Small intestine (tissue), 16 donors: ENCODE results near the gene FJX1. TPM values are rescaled to one million over a fixed set of nuclear protein-coding genes. Genes with fewer than 3 reads are reported as not detected.

Experiments
- DNase-seq, 2 donors: peaks; one replicate each; pipeline versions ENCODE4 v3.0.0 to v3.0.0-alpha.2; 2013
- FAIRE-seq: peaks from 2 replicates; lab custom pipeline; 2012; peaks lifted over from hg19 to GRCh38; lab: Jason Lieb, UNC
- H3K27ac ChIP-seq, 3 donors: one replicate each; pipeline ENCODE4 v1.5.1; 2013; ENCODE audit warnings: low read length in 2 of 3, mild to moderate bottlenecking in 2 of 3, control low read depth in 1 of 3, inconsistent platforms in 1 of 3, low read depth in 1 of 3, moderate library complexity in 1 of 3
- H3K27me3 ChIP-seq, 3 donors: one replicate each; pipeline ENCODE4 v1.6.1; 2013; ENCODE audit warnings: low read length in 3 of 3, inconsistent platforms in 1 of 3; ENCODE audit not compliant: control insufficient read depth in 3 of 3, insufficient read depth in 3 of 3
- H3K36me3 ChIP-seq, 3 donors: one replicate each; pipeline ENCODE4 v1.6.1; 2013; ENCODE audit warnings: low read length in 3 of 3, inconsistent platforms in 1 of 3, low read depth in 1 of 3, mild to moderate bottlenecking in 1 of 3, moderate library complexity in 1 of 3; ENCODE audit not compliant: control insufficient read depth in 3 of 3, insufficient read depth in 2 of 3
- H3K4me1 ChIP-seq, 3 donors: one replicate each; pipeline ENCODE4 v1.6.1; 2013; ENCODE audit warnings: low read length in 2 of 3, inconsistent platforms in 1 of 3, low read depth in 1 of 3, mild to moderate bottlenecking in 1 of 3, moderate library complexity in 1 of 3; ENCODE audit not compliant: control insufficient read depth in 3 of 3, insufficient read depth in 2 of 3
- H3K4me3 ChIP-seq, 3 donors: one replicate each; pipeline ENCODE4 v1.5.1; 2013; ENCODE audit warnings: low read length in 3 of 3, control low read depth in 1 of 3, inconsistent platforms in 1 of 3, low read depth in 1 of 3, mild to moderate bottlenecking in 1 of 3, moderate library complexity in 1 of 3
- H3K9me3 ChIP-seq, 2 donors: one replicate each; pipeline ENCODE4 v1.6.1; 2013; ENCODE audit warnings: low read depth in 1 of 2, low read length in 1 of 2; ENCODE audit not compliant: control insufficient read depth in 2 of 2, insufficient read depth in 1 of 2
- WGBS, 3 donors: extraction: QIAGEN DNeasy Blood & Tissue Kit; methylation state at CpG; one replicate each; pipeline ENCODE4 v1.1.7; 2013; 5-methylcytosine and 5-hydroxymethylcytosine counted together
- long read RNA-seq, 10 donors: transcript quantifications; one replicate each; lab custom pipeline, GENCODE V29; 2026
- polyA plus RNA-seq, 4 donors: library from polyadenylated mRNA; stranded (reverse) in 3 of 4; unstranded in 1 of 4; fragments of 200-250 nt in 3 of 4; fragments of 120-200 nt in 1 of 4; gene quantifications; one replicate each; pipeline versions ENCODE4 v1.2.1 to v1.2.3, GENCODE V29; 2013
- donor health status: healthy with polysubstance abuse.
- donor health status: control.
- donor health status: control.
- donor health status: Bipolar disorder and iron deficiency.
- donor health status: healthy.

The FJX1 gene
- 1 to 10 TPM in 1 of 4 donors, under 1 TPM in 1, not detected in 2; 0.79 to 1.3 TPM for polyA plus RNA-seq
- long read RNA-seq, donor 1, transcript FJX1-201 (1 exons, 2,450 nt), result major isoform, 5 of 5 reads
- long read RNA-seq, donor 1, partial matches to known transcripts, result 0 of 5 reads
- long read RNA-seq, donor 1, other reads (novel, unspliced or antisense), result 0 of 5 reads
- long read RNA-seq, donor 2, result 0 reads
- long read RNA-seq, donor 3, transcript FJX1-201 (1 exons, 2,450 nt), result major isoform, 8 of 8 reads
- long read RNA-seq, donor 3, partial matches to known transcripts, result 0 of 8 reads
- long read RNA-seq, donor 3, other reads (novel, unspliced or antisense), result 0 of 8 reads
- long read RNA-seq, donor 4, result 0 reads
- long read RNA-seq, donor 5, partial matches to known transcripts, result 0 of 4 reads
- long read RNA-seq, donor 5, other reads (novel, unspliced or antisense), result 0 of 4 reads
- long read RNA-seq, donor 6, partial matches to known transcripts, result 0 of 1 reads
- long read RNA-seq, donor 6, other reads (novel, unspliced or antisense), result 0 of 1 reads
- long read RNA-seq, donor 7, result 0 reads
- long read RNA-seq, donor 8, partial matches to known transcripts, result 0 of 1 reads
- long read RNA-seq, donor 8, other reads (novel, unspliced or antisense), result 0 of 1 reads
- long read RNA-seq, donor 9, result 0 reads
- long read RNA-seq, donor 10, transcript FJX1-201 (1 exons, 2,450 nt), result major isoform, 9 of 9 reads
- long read RNA-seq, donor 10, partial matches to known transcripts, result 0 of 9 reads
- long read RNA-seq, donor 10, other reads (novel, unspliced or antisense), result 0 of 9 reads

- H3K4me1 ChIP-seq, result peaks cover 0 to 16% (median 0%) of the 10 kb centered on the region in 3 donors
- 2 to 4% (median 3%) methylated on average over 39 to 54 of the region's 57 CpGs for WGBS, 3 donors
- FAIRE-seq (no peak), DNase-seq (peak; percentile 25 to 62)
- H3K4me3 ChIP-seq, result peak within 1 kb of the TSS; percentile 33 to 51 (median 41)
- H3K9me3 ChIP-seq, result no peaks in the 10 kb centered on the region
- peak within 1 kb of the TSS in 1 of 3 donors; percentile 51 for H3K27ac ChIP-seq
- H3K36me3 ChIP-seq, result no peaks in the 10 kb centered on the region
- peaks cover 8 to 33% (median 16%) of the 10 kb centered on the region in 3 donors for H3K27me3 ChIP-seq
Measured at GRCh38 chr11:35617687-35618496, at the start of gene FJX1. Gene FJX1 (plus strand): TSS chr11:35618460. CDS start chr11:35618637, 177 bp downstream.

- no peaks in the 10 kb centered on the region for H3K4me1 ChIP-seq
- H3K27me3 ChIP-seq, result peaks cover 0 to 7% (median 0%) of the 10 kb centered on the region in 3 donors
- DNase-seq (no peak), FAIRE-seq (no peak)
- H3K4me3 ChIP-seq, result no peak overlapping the region
- no peak overlapping the region for H3K27ac ChIP-seq
- peaks cover 0 to 3% of the 10 kb centered on the region in 2 donors for H3K9me3 ChIP-seq
- 65 to 66% (median 65%) methylated on average over 3 of the region's 3 CpGs for WGBS, 3 donors
- no peaks in the 10 kb centered on the region for H3K36me3 ChIP-seq
Measured at GRCh38 chr11:35571696-35572095, 46.6 kb upstream of the FJX1 start.

GRCh38 chr11:35579557-35580396 lies 38.5 kb upstream of the FJX1 start:
- Histone ChIP-seq H3K27ac (no peak overlapping the region), H3K9me3 (no peaks in the 10 kb centered on the region), H3K36me3 (no peaks in the 10 kb centered on the region), H3K27me3 (peaks cover 0 to 2% (median 2%) of the 10 kb centered on the region in 3 donors), H3K4me1 (no peaks in the 10 kb centered on the region), H3K4me3 (no peak overlapping the region)
- 62 to 69% (median 68%) methylated on average over 7 of the region's 7 CpGs for WGBS, 3 donors
- DNase-seq, result no peak
- no peak for FAIRE-seq

GRCh38 chr11:35580397-35580781 lies 37.9 kb upstream of the FJX1 start:
- FAIRE-seq (no peak), DNase-seq (no peak)
- Histone ChIP-seq H3K27me3 (peaks cover 0 to 2% (median 2%) of the 10 kb centered on the region in 3 donors), H3K4me3 (no peak overlapping the region), H3K27ac (no peak overlapping the region), H3K4me1 (no peaks in the 10 kb centered on the region), H3K9me3 (no peaks in the 10 kb centered on the region), H3K36me3 (no peaks in the 10 kb centered on the region)
- 79 to 92% (median 83%) methylated on average over 2 of the region's 2 CpGs for WGBS, 3 donors

- H3K4me1 ChIP-seq, result no peaks in the 10 kb centered on the region
- WGBS, 3 donors, result 33 to 81% (median 58%) methylated on average over 1 of the region's 1 CpG
- H3K4me3 ChIP-seq, result no peak overlapping the region
- peaks cover 0 to 6% (median 2%) of the 10 kb centered on the region in 3 donors for H3K27me3 ChIP-seq
- H3K36me3 ChIP-seq, result no peaks in the 10 kb centered on the region
- no peaks in the 10 kb centered on the region for H3K9me3 ChIP-seq
- H3K27ac ChIP-seq, result no peak overlapping the region
- no peak for FAIRE-seq
- DNase-seq, result no peak
Measured at GRCh38 chr11:35582033-35582432, 36.2 kb upstream of the FJX1 start.

GRCh38 chr11:35583126-35583525 lies 35.1 kb upstream of the FJX1 start:
- WGBS, 3 donors, result 64 to 76% (median 73%) methylated on average over 1 of the region's 1 CpG
- H3K27ac ChIP-seq, result no peak overlapping the region
- H3K4me1 ChIP-seq, result no peaks in the 10 kb centered on the region
- DNase-seq (no peak), FAIRE-seq (no peak)
- H3K4me3 ChIP-seq, result no peak overlapping the region
- H3K36me3 ChIP-seq, result no peaks in the 10 kb centered on the region
- H3K27me3 ChIP-seq, result peaks cover 0 to 6% (median 2%) of the 10 kb centered on the region in 3 donors
- H3K9me3 ChIP-seq, result no peaks in the 10 kb centered on the region

- Histone ChIP-seq H3K36me3 (no peaks in the 10 kb centered on the region), H3K4me1 (no peaks in the 10 kb centered on the region), H3K9me3 (no peaks in the 10 kb centered on the region), H3K4me3 (no peak overlapping the region), H3K27ac (no peak overlapping the region), H3K27me3 (peaks cover 0 to 6% (median 2%) of the 10 kb centered on the region in 3 donors)
- 87 to 95% (median 93%) methylated on average over 1 of the region's 1 CpG for WGBS, 3 donors
- DNase-seq (no peak), FAIRE-seq (no peak)
Measured at GRCh38 chr11:35583843-35584242, 34.4 kb upstream of the FJX1 start.
